Vagina (tissue), 2 donors: ENCODE results near the gene DCDC2C. TPM values are rescaled to one million over a fixed set of nuclear protein-coding genes. Genes with fewer than 3 reads are reported as not detected.
"Not testable (repeated sequence)": the region's sequence is repeated elsewhere in the genome, so short reads cannot be mapped to it uniquely, and the experiment has no call there.

Experiments used
- DNase-seq, 2 donors: peaks; one replicate each; pipeline ENCODE4 v3.0.0-alpha.2; 2017; ENCODE audit errors: extremely low spot score in 2 of 2
- H3K27ac ChIP-seq: fragments of 200-600 bp; sonication (generic); one replicate; pipeline ENCODE4 v1.5.1; 2019
- H3K27me3 ChIP-seq: fragments of 200-600 bp; sonication (generic); one replicate; pipeline ENCODE4 v1.5.1; 2019
- H3K36me3 ChIP-seq, 2 donors: fragments of 200-600 bp; sonication (generic); one replicate each; pipeline ENCODE4 v1.5.1; 2017 to 2019
- H3K4me1 ChIP-seq: fragments of 200-600 bp; sonication (generic); one replicate; pipeline ENCODE4 v1.5.1; 2019
- H3K4me3 ChIP-seq, 2 donors: fragments of 200-600 bp; sonication (generic); 1 replicate in 1 of 2; 2 replicates in 1 of 2; pipeline ENCODE4 v1.5.1; 2016 to 2019
- H3K9me3 ChIP-seq: fragments of 200-600 bp; sonication (generic); one replicate; pipeline ENCODE4 v1.5.1; 2019
- CTCF ChIP-seq, 3 experiments: fragments of 450-650 bp in 2 of 3; fragments of 200-600 bp in 1 of 3; sonication (generic) in 1 of 3; IDR thresholded peaks; one replicate each; pipeline ENCODE4 v1.5.1; 2017 to 2019; ENCODE audit warnings: antibody characterized with exemption in 3 of 3, mild to moderate bottlenecking in 2 of 3, moderate library complexity in 2 of 3
- POLR2A ChIP-seq, 2 donors: fragments of 450-650 bp; IDR thresholded peaks; one replicate each; pipeline ENCODE4 v1.6.1; 2017; ENCODE audit warnings: antibody characterized with exemption in 2 of 2, mild to moderate bottlenecking in 2 of 2, moderate library complexity in 2 of 2
- POLR2AphosphoS5 ChIP-seq, 2 donors: sonication (generic); formaldehyde crosslinking; IDR thresholded peaks; one replicate each; pipeline ENCODE4 v1.9.0; 2017; ENCODE audit warnings: antibody characterized with exemption in 2 of 2, mild to moderate bottlenecking in 2 of 2, low read depth in 1 of 2; ENCODE audit not compliant: insufficient read depth in 1 of 2
- intact Hi-C: fragments of 100-400 bp; cut with DNase I; formaldehyde crosslinking; loops from one replicate; pipeline ENCODE4 v1.15.1; 2023
- total RNA-seq: library from RNA; depleted of rRNA; stranded (reverse); fragments of >200 nt; gene quantifications from one replicate; pipeline ENCODE4 v1.2.3, GENCODE V29; 2016

DCDC2C gene
- total RNA-seq, 1 donor from 2014 or later = not detected

DNA sequence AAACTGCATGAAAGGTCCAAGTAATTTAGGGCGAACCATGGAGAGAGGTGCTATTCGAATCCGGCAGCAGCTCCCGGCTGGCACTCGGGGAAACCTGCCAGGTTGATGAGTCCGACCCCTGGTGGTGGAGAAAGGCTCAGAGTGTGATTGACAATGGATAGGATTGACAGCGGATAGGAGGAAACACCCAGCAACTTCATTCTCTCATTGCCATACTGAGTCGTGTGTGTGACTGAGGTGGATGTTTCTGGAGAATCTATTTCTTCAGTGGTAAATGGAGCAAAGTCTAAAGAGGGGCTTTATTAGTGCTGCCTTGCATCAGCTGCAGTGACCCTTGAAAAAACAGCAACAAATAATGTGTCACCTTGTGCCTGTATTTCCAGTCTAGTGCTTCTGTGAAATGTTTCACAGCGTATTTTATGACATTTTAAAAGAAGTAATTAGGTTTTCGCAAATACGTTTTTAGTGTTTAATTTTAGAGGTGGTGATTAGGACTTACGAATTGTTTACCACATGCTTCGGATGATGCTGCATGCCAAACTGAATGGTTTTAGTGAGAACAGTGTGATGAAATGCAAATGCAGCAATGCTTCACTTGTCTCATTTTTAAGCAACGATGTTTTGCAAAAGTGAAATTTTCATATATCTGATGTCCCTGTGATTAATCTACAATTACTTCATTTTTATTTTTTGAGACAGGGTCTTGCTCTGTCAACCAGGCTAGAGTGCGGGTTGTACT lies 102.0 kb downstream of the DCDC2C start:
- no peak for TF ChIP-seq POLR2A (IDR thresholded peaks at IDR 0.05)
- no peak for TF ChIP-seq POLR2AphosphoS5 (IDR thresholded peaks at IDR 0.05; ENCODE audit: insufficient read depth in 1 of 2, low read depth in 1 of 2)
- TF ChIP-seq CTCF (IDR thresholded peaks at IDR 0.05) = no peak
- no peak overlapping the region for H3K27ac ChIP-seq
- no peaks in the 10 kb centered on the region for H3K36me3 ChIP-seq
- no peaks in the 10 kb centered on the region for H3K4me1 ChIP-seq
- H3K27me3 ChIP-seq = no peaks in the 10 kb centered on the region
- H3K4me3 ChIP-seq = no peak overlapping the region
- intact Hi-C loops = no loop called here
- DNase-seq = no peak
- H3K9me3 ChIP-seq = no peaks in the 10 kb centered on the region

DNA sequence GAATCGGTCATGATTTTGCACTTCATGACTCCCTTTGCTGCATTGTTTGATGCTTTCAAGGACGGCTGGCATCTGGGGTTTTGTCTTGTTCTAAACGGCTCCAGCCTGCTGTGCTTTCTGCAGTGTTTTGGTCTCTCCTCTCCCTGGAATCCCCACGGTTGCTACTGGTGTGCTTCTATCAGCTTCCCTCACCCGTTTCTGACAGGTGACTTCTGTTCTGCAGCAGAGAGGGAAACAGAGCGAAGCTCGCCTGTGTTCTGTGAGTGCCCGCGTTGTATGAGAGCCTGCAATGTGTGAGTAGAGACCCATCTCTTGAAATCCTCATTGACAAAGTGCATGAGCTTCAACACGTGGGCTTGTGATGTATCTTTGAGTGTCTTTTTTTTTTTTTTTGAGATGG lies 102.8 kb downstream of the DCDC2C start:
- DNase-seq = no peak
- Histone ChIP-seq H3K4me3 (no peak overlapping the region), H3K4me1 (no peaks in the 10 kb centered on the region), H3K27me3 (no peaks in the 10 kb centered on the region), H3K9me3 (no peaks in the 10 kb centered on the region), H3K36me3 (no peaks in the 10 kb centered on the region), H3K27ac (no peak overlapping the region)
- intact Hi-C loops = no loop called here
- TF ChIP-seq CTCF (IDR thresholded peaks at IDR 0.05) (no peak), POLR2A (IDR thresholded peaks at IDR 0.05) (no peak)

DNA sequence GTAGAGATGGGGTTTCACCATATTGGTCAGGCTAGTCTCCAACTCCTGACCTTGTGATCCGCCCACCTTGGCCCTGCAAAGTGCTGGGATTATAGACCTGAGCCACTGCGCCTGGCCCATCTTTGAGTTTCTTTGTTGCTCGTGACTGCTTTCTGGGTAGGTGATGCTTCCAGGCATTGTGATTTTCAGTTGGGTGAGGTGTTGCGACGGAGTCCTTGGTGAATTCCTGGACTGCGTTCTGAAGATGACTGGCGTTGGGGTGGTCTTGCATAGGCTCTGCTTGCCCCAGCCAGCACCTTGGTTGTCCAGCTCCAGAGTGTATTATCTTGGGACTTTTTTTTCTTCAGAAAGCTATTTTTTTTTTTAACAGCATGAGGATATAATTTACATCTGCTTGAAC lies 103.4 kb downstream of the DCDC2C start:
- TF ChIP-seq POLR2A (IDR thresholded peaks at IDR 0.05) = no peak
- TF ChIP-seq POLR2AphosphoS5 (IDR thresholded peaks at IDR 0.05; ENCODE audit: insufficient read depth in 1 of 2, low read depth in 1 of 2) = no peak
- no peak for TF ChIP-seq CTCF (IDR thresholded peaks at IDR 0.05)
- intact Hi-C loops = no loop called here
- H3K4me3 ChIP-seq = no peak overlapping the region
- no peaks in the 10 kb centered on the region for H3K9me3 ChIP-seq
- no peaks in the 10 kb centered on the region for H3K27me3 ChIP-seq
- DNase-seq = no peak
- no peaks in the 10 kb centered on the region for H3K4me1 ChIP-seq
- no peak overlapping the region for H3K27ac ChIP-seq
- no peaks in the 10 kb centered on the region for H3K36me3 ChIP-seq

- no peaks in the 10 kb centered on the region for H3K36me3 ChIP-seq
- H3K4me1 ChIP-seq = no peaks in the 10 kb centered on the region
- H3K27ac ChIP-seq = no peak overlapping the region
- no peak overlapping the region for H3K4me3 ChIP-seq
- no peak for DNase-seq
- H3K27me3 ChIP-seq = no peaks in the 10 kb centered on the region
- H3K9me3 ChIP-seq = no peaks in the 10 kb centered on the region
- intact Hi-C loops = no loop called here
- TF ChIP-seq POLR2AphosphoS5 (IDR thresholded peaks at IDR 0.05; ENCODE audit: insufficient read depth in 1 of 2, low read depth in 1 of 2) (no peak), CTCF (IDR thresholded peaks at IDR 0.05) (no peak), POLR2A (IDR thresholded peaks at IDR 0.05) (no peak)
Measured at GRCh38 chr2:3807853-3808252, 104.5 kb downstream of the DCDC2C start.

GRCh38 chr2:3814706-3815245 lies 111.4 kb downstream of the DCDC2C start:
- Histone ChIP-seq H3K4me1 (no peaks in the 10 kb centered on the region), H3K27ac (no peak overlapping the region), H3K4me3 (no peak overlapping the region), H3K9me3 (no peaks in the 10 kb centered on the region), H3K27me3 (no peaks in the 10 kb centered on the region), H3K36me3 (no peaks in the 10 kb centered on the region)
- intact Hi-C loops = no loop called here
- peak in 1 of 2 donors; percentile 65 for DNase-seq
- TF ChIP-seq POLR2AphosphoS5 (IDR thresholded peaks at IDR 0.05; ENCODE audit: insufficient read depth in 1 of 2, low read depth in 1 of 2) (no peak), POLR2A (IDR thresholded peaks at IDR 0.05) (no peak), CTCF (IDR thresholded peaks at IDR 0.05) (no peak)

DNA sequence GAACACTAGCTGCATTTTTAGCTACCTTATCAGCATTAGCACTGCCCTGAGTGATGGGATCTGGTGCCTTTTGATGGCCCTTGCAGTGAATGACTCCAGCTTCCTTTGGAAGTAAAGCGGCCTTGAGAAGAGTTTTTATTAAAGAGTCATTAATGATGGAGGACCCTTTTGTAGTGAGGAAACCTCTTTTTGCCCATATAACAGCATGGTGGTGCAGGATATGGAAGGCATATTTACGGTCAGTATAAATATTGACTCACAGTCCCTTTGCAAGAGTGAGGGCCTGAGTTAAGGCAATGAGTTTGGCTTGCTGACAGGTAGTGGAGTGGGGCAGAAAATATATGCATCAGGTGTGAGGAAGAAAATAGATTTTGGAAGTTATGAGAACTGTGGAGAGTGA lies 113.8 kb downstream of the DCDC2C start:
- intact Hi-C loops, H3K4me3 ChIP-seq, H3K36me3 ChIP-seq, H3K27ac ChIP-seq, H3K9me3 ChIP-seq, H3K27me3 ChIP-seq, H3K4me1 ChIP-seq: not testable (repeated sequence)
- peak in 1 of 2 donors; percentile 42 for DNase-seq
